Measurements from ENCODE around the gene PSMB7.

Gene PSMB7

GRCh38 chr9:124409410-124409809 is 5.8 kb downstream of the PSMB7 start:
- DNase-seq, result no peak

- no peak for DNase-seq
Observed at GRCh38 chr9:124403246-124403645, 12.0 kb downstream of the PSMB7 start.

GRCh38 chr9:124399968-124400940 is 15.0 kb downstream of the PSMB7 start:
- no peak for DNase-seq

GRCh38 chr9:124399323-124399967 is 15.8 kb downstream of the PSMB7 start:
- no peak for DNase-seq

GRCh38 chr9:124398191-124398935 is 16.9 kb downstream of the PSMB7 start:
- no peak for DNase-seq

GRCh38 chr9:124395826-124396225 is 19.4 kb downstream of the PSMB7 start:
- DNase-seq, result no peak

- no peak for DNase-seq
Observed at GRCh38 chr9:124394596-124394995, 20.6 kb downstream of the PSMB7 start.

GRCh38 chr9:124394167-124394566 is 21.1 kb downstream of the PSMB7 start:
- no peak for DNase-seq

GRCh38 chr9:124392871-124393460 is 22.3 kb downstream of the PSMB7 start:
- no peak for DNase-seq

GRCh38 chr9:124392254-124392870 is 22.9 kb downstream of the PSMB7 start:
- DNase-seq, result no peak

- DNase-seq, result peak; percentile 67
Observed at GRCh38 chr9:124390794-124391658, 24.2 kb downstream of the PSMB7 start.

GRCh38 chr9:124389146-124389939 is 25.9 kb downstream of the PSMB7 start:
- DNase-seq, result peak; percentile 82

- DNase-seq, result no peak
Observed at GRCh38 chr9:124388275-124389048, 26.8 kb downstream of the PSMB7 start.

GRCh38 chr9:124386201-124386600 is 29.0 kb downstream of the PSMB7 start:
- DNase-seq, result no peak

GRCh38 chr9:124385623-124386022 is 29.6 kb downstream of the PSMB7 start:
- DNase-seq, result no peak

GRCh38 chr9:124384846-124385245 is 30.4 kb downstream of the PSMB7 start:
- peak; percentile 86 for DNase-seq

- peak; percentile 81 for DNase-seq
Observed at GRCh38 chr9:124384210-124384609, 31.0 kb downstream of the PSMB7 start.

- peak; percentile 60 for DNase-seq
Observed at GRCh38 chr9:124381170-124381945, 33.9 kb downstream of the PSMB7 start.

All from NCI-H2029 treated with DMSO at 0.1 percent for 48 hours (cell line).